OCI-LY3 (cell line): ENCODE results near the gene MAD2L1BP.

Experiments used
- EZH2phosphoT487 ChIP-seq: fragments of 200-600 bp; shearing (Covaris generic); IDR thresholded peaks from 2 replicates; pipeline ENCODE4 v1.6.1; 2018; ENCODE audit warnings: antibody characterized with exemption, mixed run types, low read depth
- TF ChIP-seq, protein P1 (sequence below): fragments of 200-600, 300-600 bp; sonication (generic); IDR thresholded peaks from 2 replicates; pipeline ENCODE4 v1.5.1; 2014; ENCODE audit warnings: antibody characterized with exemption, low read length, low read depth

GRCh38 chr6:43673444-43674084 lies 37.9 kb downstream of the MAD2L1BP start:
- TF ChIP-seq, protein P1, sequence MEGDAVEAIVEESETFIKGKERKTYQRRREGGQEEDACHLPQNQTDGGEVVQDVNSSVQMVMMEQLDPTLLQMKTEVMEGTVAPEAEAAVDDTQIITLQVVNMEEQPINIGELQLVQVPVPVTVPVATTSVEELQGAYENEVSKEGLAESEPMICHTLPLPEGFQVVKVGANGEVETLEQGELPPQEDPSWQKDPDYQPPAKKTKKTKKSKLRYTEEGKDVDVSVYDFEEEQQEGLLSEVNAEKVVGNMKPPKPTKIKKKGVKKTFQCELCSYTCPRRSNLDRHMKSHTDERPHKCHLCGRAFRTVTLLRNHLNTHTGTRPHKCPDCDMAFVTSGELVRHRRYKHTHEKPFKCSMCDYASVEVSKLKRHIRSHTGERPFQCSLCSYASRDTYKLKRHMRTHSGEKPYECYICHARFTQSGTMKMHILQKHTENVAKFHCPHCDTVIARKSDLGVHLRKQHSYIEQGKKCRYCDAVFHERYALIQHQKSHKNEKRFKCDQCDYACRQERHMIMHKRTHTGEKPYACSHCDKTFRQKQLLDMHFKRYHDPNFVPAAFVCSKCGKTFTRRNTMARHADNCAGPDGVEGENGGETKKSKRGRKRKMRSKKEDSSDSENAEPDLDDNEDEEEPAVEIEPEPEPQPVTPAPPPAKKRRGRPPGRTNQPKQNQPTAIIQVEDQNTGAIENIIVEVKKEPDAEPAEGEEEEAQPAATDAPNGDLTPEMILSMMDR: no peak
- no peak for TF ChIP-seq EZH2phosphoT487
